ENCODE results near the gene ARHGEF28. TPM values are rescaled to one million over a fixed set of nuclear protein-coding genes. Genes with fewer than 3 reads are reported as not detected.

ARHGEF28 gene
- total RNA-seq, 3 donors from 2014 or later (not counting 1 experiment from before 2014, with no cell fraction given), result 2.3 to 7.1 (median 5.8) TPM

DNA sequence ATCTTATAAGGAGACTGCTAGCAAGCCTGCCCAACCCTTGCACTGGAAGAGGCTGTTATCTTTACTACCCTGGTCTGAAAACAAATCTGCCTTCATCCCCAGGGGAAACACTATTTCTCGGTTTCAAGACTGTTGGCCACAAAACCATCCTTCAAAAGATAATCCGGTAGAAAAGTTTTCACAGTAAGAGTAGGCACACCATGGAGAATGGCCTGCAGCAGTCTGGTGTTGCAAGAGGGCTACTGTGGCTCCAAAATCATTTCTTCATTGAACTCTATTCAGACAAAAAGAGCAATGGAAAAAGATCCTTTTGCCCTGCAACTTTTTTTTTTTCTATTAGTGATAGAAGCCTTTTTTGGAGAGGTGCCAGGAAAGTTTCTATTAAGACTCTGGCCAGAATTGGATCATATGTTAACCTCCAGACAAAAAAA is 163.9 kb downstream of the ARHGEF28 start:
- Histone ChIP-seq H3K9me3 (ENCODE audit: control insufficient read depth, insufficient read depth, low read length) (no peaks in the 10 kb centered on the region), H3K4me3 (ENCODE audit: low read length) (no peak overlapping the region), H3K4me1 (ENCODE audit: control insufficient read depth, insufficient read depth, low read length) (no peaks in the 10 kb centered on the region), H3K36me3 (ENCODE audit: control insufficient read depth, insufficient read depth, low read length) (no peaks in the 10 kb centered on the region), H3K27ac (ENCODE audit: low read length) (no peak overlapping the region), H3K27me3 (ENCODE audit: control insufficient read depth, insufficient read depth, low read length) (no peaks in the 10 kb centered on the region)
- WGBS (ENCODE audit: insufficient coverage), result 69% methylated on average over 2 of the region's 2 CpGs
- DNase-seq, result no peak
- no peaks in the 10 kb centered on the region for H3K9me3 Mint-ChIP-seq
- H3K4me1 Mint-ChIP-seq, result no peaks in the 10 kb centered on the region
- H3K36me3 Mint-ChIP-seq, result no peaks in the 10 kb centered on the region
- H3K4me3 Mint-ChIP-seq, result no peak overlapping the region
- ATAC-seq, result no peak
- TF ChIP-seq, protein P1, sequence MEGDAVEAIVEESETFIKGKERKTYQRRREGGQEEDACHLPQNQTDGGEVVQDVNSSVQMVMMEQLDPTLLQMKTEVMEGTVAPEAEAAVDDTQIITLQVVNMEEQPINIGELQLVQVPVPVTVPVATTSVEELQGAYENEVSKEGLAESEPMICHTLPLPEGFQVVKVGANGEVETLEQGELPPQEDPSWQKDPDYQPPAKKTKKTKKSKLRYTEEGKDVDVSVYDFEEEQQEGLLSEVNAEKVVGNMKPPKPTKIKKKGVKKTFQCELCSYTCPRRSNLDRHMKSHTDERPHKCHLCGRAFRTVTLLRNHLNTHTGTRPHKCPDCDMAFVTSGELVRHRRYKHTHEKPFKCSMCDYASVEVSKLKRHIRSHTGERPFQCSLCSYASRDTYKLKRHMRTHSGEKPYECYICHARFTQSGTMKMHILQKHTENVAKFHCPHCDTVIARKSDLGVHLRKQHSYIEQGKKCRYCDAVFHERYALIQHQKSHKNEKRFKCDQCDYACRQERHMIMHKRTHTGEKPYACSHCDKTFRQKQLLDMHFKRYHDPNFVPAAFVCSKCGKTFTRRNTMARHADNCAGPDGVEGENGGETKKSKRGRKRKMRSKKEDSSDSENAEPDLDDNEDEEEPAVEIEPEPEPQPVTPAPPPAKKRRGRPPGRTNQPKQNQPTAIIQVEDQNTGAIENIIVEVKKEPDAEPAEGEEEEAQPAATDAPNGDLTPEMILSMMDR (IDR thresholded peaks at IDR 0.05), result no peak
- intact Hi-C loops (cut with micrococcal nuclease), result no loop called here
- no peaks in the 10 kb centered on the region for H3K27me3 Mint-ChIP-seq (ENCODE audit: low read depth in 2 of 2)
- no peak overlapping the region for H3K27ac Mint-ChIP-seq

DNA sequence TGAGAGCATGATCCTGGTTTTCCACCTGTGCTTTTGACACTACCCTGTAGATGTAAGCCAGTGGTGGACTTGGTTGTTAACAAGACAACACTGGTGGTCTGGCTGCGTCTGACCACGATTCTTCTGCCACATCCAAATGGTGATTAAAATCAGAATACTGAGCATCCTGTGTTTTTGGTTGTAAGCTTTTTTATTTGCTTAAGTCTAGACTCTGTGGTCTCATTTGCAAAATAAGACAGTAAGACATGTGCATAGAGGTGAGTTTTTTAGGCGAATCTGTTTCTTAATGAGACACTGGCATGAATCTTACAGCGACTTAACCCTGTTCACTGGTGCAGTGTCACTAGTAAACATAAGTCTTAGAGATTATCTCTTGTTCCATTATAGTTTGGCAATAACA is 165.4 kb downstream of the ARHGEF28 start:
- DNase-seq (no peak), ATAC-seq (peak in 1 of 3 donors; percentile 56)
- WGBS (ENCODE audit: insufficient coverage), result 34% methylated on average over 4 of the region's 4 CpGs
- Histone ChIP-seq H3K4me3 (ENCODE audit: low read length) (no peak overlapping the region), H3K9me3 (ENCODE audit: control insufficient read depth, insufficient read depth, low read length) (no peaks in the 10 kb centered on the region), H3K27me3 (ENCODE audit: control insufficient read depth, insufficient read depth, low read length) (no peaks in the 10 kb centered on the region), H3K36me3 (ENCODE audit: control insufficient read depth, insufficient read depth, low read length) (no peaks in the 10 kb centered on the region), H3K27ac (ENCODE audit: low read length) (no peak overlapping the region), H3K4me1 (ENCODE audit: control insufficient read depth, insufficient read depth, low read length) (peaks cover 5% of the 10 kb centered on the region)
- intact Hi-C loops (cut with micrococcal nuclease), result no loop called here
- Mint-ChIP-seq H3K36me3 (no peaks in the 10 kb centered on the region), H3K4me1 (peaks cover 6% of the 10 kb centered on the region in 2 donors), H3K4me3 (no peak overlapping the region), H3K27ac (no peak overlapping the region), H3K27me3 (ENCODE audit: low read depth in 2 of 2) (no peaks in the 10 kb centered on the region), H3K9me3 (no peaks in the 10 kb centered on the region)
- TF ChIP-seq, protein P1 (IDR thresholded peaks at IDR 0.05), result no peak

DNA sequence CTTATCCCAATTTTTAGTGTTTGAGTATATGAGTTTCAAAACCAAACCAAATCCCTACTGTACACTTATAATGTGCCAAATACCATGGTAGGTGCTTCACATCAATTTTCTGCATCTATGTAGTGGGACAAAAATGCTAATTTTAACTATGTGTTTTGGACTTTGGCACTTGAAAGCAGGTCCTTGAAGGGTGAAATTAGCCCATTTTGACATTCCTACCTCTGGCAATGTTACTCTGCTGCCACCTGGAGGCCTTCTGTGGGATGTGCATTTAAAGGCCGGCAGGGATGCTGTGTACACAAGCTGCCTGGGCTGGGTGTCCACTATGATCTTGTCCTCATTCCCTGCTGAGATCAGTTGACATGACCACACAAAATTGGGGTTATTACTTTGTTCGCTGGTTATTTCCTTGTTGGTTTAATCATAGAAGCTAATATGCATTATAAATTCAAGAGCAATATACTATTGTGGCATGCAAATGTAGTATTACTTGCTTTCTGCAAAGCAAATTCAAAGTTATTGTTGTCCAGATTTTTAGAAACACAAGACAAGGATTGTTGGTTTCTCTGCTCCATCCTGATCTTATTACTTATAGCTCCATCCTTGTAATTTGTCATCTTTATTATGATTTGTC is 166.8 kb downstream of the ARHGEF28 start:
- Mint-ChIP-seq H3K27me3 (ENCODE audit: low read depth in 2 of 2) (no peaks in the 10 kb centered on the region), H3K36me3 (no peaks in the 10 kb centered on the region), H3K9me3 (no peaks in the 10 kb centered on the region), H3K4me1 (peaks cover 11% of the 10 kb centered on the region in 2 donors), H3K27ac (no peak overlapping the region), H3K4me3 (no peak overlapping the region)
- Histone ChIP-seq H3K9me3 (ENCODE audit: control insufficient read depth, insufficient read depth, low read length) (no peaks in the 10 kb centered on the region), H3K27me3 (ENCODE audit: control insufficient read depth, insufficient read depth, low read length) (no peaks in the 10 kb centered on the region), H3K4me1 (ENCODE audit: control insufficient read depth, insufficient read depth, low read length) (peaks cover 9% of the 10 kb centered on the region), H3K4me3 (ENCODE audit: low read length) (no peak overlapping the region), H3K36me3 (ENCODE audit: control insufficient read depth, insufficient read depth, low read length) (no peaks in the 10 kb centered on the region), H3K27ac (ENCODE audit: low read length) (no peak overlapping the region)
- intact Hi-C loops (cut with micrococcal nuclease), result loop anchor here (1.0 kb wide), 2 partner anchors 202 to 274 kb away; no protein-coding TSS in a partner anchor
- WGBS (ENCODE audit: insufficient coverage), result 3% methylated on average over 2 of the region's 2 CpGs
- TF ChIP-seq, protein P1 (IDR thresholded peaks at IDR 0.05), result peak; percentile 98
- peak; percentile 68 to 79 for DNase-seq
- ATAC-seq, result peak; percentile 75 to 88 (median 85)

DNA sequence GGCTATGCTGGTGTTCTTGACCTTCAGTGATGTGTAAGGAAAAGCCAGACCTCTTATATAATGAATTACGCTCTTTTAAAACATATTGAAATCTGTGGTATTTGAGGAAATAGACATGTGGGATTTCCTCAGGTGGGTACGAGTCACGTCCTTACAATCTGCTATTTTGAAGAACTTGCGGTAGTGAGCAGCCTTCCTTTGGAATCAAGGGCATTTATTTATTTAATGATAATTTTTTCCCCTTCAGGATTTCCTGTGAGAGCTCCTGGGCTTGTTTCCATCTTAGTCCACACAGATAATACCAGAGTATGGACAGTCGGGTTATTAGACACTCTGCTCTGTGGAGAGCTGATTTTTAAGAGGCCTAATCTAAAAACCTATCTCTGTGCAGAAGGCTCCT is 167.9 kb downstream of the ARHGEF28 start:
- H3K9me3 ChIP-seq (ENCODE audit: control insufficient read depth, insufficient read depth, low read length), result no peaks in the 10 kb centered on the region
- Mint-ChIP-seq H3K9me3 (no peaks in the 10 kb centered on the region), H3K36me3 (no peaks in the 10 kb centered on the region), H3K4me3 (no peak overlapping the region), H3K27me3 (ENCODE audit: low read depth in 2 of 2) (no peaks in the 10 kb centered on the region), H3K27ac (no peak overlapping the region), H3K4me1 (peaks cover 11% of the 10 kb centered on the region in 2 donors)
- WGBS (ENCODE audit: insufficient coverage), result 100% methylated on average over 4 of the region's 5 CpGs
- no peaks in the 10 kb centered on the region for H3K27me3 ChIP-seq (ENCODE audit: control insufficient read depth, insufficient read depth, low read length)
- TF ChIP-seq, protein P1 (IDR thresholded peaks at IDR 0.05), result no peak
- ATAC-seq (no peak), DNase-seq (no peak)
- H3K27ac ChIP-seq (ENCODE audit: low read length), result no peak overlapping the region
- intact Hi-C loops (cut with micrococcal nuclease), result no loop called here
- peaks cover 9% of the 10 kb centered on the region for H3K4me1 ChIP-seq (ENCODE audit: control insufficient read depth, insufficient read depth, low read length)
- no peaks in the 10 kb centered on the region for H3K36me3 ChIP-seq (ENCODE audit: control insufficient read depth, insufficient read depth, low read length)
- no peak overlapping the region for H3K4me3 ChIP-seq (ENCODE audit: low read length)
